Dermis microvascular lymphatic vessel endothelial cell (primary cell): Measurements from ENCODE around the gene SLC38A1. TPM values are rescaled to one million over a fixed set of nuclear protein-coding genes. Genes with fewer than 3 reads are reported as not detected.
"Not testable (repeated sequence)": the region's sequence is repeated elsewhere in the genome, so short reads cannot be mapped to it uniquely, and the experiment has no call there.

ENCODE experiments used
- DNase-seq, 2 donors: peaks; one replicate each; pipeline versions ENCODE4 v3.0.0 to v3.0.0-alpha.2; 2010; ENCODE audit warnings: low read depth in 2 of 2
- total RNA-seq: library from RNA; depleted of rRNA; stranded (reverse); fragments of >200 nt; gene quantifications from 2 replicates; pipeline ENCODE4 v1.2.1, GENCODE V29; 2014

The SLC38A1 gene
- total RNA-seq, 1 donor from 2014 or later, result 113 TPM

DNA sequence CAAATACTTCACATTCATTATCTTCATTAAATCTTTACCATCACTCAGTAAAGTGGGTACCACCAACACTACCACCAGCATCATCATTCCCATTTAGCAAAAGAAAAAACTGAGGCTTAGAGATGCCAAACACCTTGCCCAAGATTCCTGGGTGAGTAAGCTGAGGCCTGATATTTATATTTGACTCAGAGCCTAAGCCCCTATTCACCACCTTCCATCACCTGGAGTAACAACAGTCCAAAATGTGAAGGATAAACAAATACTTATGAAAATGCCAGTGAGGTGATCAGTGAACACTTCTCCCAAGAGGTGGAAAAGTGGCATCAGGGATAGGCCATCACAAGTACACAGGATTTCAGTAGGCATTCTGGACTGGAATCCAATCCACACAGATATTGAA is 3.7 kb downstream of the SLC38A1 start:
- no peak for DNase-seq

- no peak for DNase-seq
These were observed 4.8 kb downstream of the SLC38A1 start for GRCh38 chr12:46264057-46264456.

GRCh38 chr12:46263140-46264016 is 5.5 kb downstream of the SLC38A1 start:
- DNase-seq, result no peak

GRCh38 chr12:46261646-46262045 is 7.2 kb downstream of the SLC38A1 start:
- no peak for DNase-seq

GRCh38 chr12:46260913-46261476 is 7.8 kb downstream of the SLC38A1 start:
- DNase-seq, result no peak

DNA sequence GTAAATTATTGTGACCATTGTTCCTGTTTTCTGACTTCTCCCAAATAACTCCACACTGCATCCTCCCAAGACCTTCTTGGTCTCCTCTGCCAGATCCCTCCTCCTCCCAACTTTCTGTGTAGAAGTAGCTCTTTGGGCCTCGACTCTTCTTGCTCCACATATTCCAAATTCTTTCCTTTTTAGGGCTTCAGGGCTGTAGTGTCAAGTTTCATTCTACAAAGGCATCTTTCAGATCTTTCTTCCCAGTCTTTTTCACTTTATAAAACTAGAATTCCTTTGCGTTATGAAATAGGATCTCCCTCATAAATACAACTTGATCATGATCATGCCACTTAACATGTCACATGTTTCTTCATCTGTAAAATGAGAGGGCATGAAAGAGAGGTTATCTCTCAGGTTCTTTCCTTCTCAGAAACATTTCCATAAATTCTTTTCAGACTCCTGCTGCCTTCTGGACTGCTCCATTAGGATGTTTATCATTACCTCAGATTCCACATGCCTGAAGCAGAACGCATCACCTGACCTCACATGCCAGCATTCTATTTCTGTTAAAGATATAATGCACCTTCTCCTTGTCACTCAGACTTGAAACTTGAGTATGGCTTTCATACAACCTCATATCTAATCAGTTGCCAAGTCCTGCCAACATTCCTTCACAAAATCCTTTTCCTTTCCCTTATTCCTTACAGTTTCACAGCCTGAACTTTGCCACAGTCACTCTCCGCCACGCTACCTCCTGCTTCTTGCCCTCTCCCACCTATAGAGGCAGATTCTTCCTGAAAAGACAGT is 8.5 kb downstream of the SLC38A1 start:
- DNase-seq, result peak in 1 of 2 donors; percentile 12

GRCh38 chr12:46259713-46260112 is 9.1 kb downstream of the SLC38A1 start:
- DNase-seq, result no peak

DNA sequence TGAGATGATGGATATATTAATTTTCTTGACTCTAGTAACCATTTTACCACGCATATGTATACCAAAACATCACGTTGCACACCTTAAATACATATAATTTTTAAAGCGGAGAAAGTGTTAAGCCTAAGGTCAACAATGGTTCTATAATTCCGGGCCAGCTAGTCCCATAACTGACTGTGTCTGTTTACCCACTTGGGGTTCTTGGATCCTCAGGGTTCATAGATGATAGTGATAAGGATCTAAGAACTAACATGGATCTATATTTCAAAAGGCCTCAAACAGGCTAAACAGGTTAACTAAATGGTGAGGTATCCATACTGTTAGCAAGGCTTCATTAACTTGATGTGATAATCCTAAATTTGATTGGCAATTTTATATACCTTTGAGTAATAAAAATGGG is 9.8 kb downstream of the SLC38A1 start:
- no peak for DNase-seq

DNA sequence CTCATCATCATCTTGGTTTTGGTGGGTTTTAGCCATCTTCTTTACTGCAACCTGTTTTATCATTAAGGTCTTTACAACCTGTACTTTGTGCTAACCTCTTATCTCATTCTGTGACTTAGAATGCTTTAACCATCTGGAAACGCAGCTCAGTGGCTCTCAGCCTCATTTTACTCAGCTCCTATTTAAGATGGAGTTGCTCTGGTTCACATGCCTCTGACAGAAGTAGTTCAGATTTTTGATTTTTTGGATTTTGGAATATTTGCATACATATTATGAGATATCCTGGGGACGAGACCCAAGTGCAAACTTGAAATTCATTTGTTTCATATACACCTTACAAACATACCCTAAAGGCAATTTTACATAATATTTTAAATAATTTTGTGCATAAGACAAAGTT is 10.7 kb downstream of the SLC38A1 start:
- no peak for DNase-seq

- DNase-seq, result no peak
These were observed 11.9 kb downstream of the SLC38A1 start for GRCh38 chr12:46256942-46257341.

DNA sequence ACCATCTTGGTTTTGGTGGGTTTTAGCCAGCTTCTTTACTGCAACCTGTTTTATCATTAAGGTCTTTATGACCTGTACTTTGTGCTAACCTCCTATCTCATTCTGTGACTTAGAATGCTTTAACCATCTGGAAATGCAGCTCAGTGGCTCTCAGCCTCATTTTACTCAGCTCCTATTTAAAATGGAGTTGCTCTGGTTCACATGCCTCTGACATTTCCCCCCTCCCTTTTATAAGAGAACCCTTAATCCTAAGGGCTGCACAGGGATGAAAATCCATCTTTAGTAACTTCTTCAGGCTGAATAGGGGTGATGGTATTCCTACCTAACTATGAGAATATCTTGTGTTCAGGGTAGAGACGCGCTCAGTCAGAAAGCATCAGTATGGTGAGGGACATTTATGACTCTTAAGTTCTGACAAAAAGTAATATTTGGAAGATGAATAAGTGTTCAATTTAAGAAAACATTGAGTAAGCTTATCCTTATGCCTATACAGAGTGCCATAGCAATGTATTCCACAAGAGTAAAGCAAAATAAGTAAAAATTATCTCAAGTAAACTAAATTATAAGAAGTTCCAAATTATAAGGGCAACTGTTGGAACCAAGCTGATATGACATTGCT is 15.2 kb downstream of the SLC38A1 start:
- DNase-seq, result no peak

- not testable (repeated sequence) for DNase-seq
These were observed 16.8 kb downstream of the SLC38A1 start for GRCh38 chr12:46251994-46252393.

DNA sequence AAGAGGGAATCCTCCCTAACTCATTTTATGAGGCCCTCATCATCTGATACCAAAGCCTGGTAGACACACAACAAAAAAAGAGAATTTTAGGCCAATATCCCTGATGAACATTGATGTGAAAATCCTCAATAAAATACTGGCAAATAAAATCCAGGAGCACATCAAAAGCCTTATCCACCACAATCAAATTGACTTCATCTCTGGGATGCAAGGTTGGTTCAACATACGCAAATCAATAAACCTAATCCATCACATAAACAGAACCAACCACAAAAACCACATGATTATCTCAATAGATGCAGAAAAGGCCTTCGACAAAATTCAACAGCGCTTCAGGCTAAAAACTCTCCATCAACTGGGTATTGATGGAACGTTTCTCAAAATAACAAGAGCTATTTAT is 18.9 kb downstream of the SLC38A1 start:
- DNase-seq, result not testable (repeated sequence)

DNA sequence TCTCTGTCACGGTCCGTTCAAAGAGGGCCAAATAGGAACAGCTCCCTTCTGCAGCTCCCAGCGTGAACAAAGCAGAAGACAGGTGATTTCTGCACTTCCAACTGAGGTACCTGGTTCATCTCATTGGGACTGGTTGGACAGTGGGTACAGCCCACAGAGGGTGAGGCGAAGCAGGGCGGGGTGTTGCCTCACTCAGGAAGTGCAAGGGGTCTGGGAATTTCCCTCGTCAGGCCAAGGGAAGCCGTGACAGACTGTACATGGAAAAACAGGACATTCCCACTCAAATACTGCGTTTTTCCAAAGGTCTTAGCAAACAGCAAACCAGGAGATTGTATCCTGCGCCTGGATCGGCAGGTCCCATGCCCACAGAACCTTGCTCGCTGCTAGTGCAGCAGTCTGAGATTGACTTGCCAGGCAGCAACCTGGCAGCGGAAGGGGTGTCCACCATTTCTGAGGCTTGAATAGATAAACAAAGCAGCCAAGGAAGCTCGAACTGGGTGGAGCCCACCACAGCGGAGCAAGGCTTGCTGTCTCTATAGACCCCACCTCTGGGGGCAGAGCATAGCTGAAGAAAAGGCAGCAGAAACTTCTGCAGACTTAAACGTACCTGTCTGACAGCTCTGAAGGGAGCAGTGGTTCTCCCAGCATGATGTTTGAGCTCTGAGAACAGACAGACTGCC is 22.7 kb downstream of the SLC38A1 start:
- DNase-seq, result peak; percentile 87 to 88

DNA sequence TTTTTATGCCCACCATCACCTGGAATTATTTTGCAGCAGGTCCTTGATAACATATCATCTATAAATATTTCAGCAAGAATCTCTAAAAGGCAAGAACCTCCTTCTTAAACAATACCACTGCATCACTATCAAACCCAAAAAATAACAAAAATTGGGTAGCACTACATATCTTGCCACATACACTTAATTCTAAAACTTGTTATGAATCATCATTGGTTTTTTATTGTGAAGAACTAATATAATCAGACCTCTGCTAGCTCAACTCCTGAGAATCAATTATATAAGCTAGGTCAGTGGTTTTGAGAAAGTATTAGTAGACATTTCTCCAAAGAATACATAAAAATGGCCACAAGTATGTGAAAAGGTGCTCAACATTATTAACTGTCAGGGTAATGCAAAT is 23.8 kb downstream of the SLC38A1 start:
- no peak for DNase-seq

GRCh38 chr12:46244273-46244915 is 24.4 kb downstream of the SLC38A1 start:
- no peak for DNase-seq

DNA sequence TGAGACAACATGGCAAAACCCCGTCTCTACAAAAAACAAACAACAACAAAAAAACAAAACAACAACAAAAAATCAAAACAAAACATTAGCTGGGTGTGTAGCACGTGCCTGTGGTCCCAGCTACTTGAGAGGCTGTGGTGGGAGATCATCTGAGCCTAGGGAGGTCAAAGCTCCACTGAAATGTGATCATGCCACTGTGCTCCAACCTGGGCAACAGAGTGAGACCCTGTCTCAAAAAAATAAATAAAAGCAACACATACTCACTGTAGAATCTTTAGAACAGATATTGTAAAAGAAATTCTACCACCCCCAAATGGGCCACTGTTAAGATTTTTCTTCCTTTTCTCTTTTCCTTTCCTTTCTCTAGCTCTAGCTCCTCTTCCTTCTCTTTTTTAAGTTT is 26.3 kb downstream of the SLC38A1 start:
- DNase-seq, result no peak

DNA sequence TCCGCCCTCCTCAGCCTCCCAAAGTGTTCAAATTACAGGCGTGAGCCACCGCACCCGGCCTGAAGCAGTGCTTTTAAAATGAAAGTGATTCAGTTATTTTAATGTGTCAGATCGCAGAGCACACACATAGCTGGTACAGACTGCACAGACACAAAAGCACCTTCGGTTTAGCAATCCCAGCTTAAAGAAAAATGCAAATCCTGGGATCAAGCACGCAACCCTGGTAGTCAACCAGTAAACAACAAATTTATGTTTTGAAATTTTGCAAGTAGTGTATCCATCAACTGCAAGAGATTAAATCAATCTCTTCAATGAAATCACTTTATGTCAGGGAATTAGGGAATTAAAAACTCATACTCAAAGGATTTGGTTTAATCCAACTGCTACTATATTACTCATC is 28.4 kb downstream of the SLC38A1 start:
- DNase-seq, result no peak

DNA sequence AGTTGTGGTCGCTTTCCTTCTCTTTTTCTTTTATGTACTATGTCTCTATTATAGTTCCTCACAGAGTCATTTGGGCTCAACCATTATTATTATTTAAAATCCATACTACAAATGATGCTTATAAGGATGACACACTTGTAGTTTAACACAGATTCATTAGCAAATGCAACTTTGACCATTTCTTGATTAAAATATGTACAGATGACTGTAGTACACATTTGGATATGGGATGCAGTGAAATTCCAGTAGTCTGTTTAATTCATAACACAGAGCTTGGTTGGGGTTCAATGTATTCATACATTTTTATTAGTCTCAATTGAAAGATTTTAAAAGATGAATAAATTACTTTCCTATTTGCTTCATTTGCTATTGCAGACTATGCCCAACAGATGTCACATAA is 30.0 kb downstream of the SLC38A1 start:
- no peak for DNase-seq

DNA sequence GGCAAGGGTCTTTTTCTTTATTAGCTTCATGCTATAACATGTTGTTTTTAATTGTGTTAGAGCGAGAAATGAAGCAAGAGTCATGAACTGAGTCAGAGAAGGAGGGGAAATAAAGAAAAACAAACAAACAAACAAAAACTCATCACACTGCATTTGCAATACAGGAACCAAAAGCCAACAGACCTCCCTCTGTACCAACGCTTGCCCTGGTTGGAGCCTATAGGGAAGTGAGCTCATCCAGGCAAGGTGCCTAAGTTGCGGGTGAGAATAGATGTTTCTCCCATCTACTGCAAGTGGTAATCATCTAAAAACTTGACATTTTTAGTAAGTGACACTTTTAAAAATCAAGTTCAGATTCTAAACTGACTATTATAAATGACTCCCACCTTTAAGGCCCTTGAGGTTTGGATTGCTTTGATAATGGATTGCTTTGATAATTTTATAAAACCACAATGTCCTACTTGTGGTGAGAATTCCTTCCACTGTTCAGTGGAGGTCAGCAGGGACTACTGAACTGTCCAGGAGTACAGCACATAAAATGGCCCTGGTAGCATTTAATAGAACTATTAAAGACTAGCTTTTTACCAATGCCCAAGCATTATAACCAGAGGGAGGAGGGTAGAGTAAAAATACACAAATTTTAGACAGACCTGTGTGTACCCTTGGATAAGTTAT is 31.3 kb downstream of the SLC38A1 start:
- DNase-seq, result no peak
